ENCODE data around the gene GRID1.

DNA sequence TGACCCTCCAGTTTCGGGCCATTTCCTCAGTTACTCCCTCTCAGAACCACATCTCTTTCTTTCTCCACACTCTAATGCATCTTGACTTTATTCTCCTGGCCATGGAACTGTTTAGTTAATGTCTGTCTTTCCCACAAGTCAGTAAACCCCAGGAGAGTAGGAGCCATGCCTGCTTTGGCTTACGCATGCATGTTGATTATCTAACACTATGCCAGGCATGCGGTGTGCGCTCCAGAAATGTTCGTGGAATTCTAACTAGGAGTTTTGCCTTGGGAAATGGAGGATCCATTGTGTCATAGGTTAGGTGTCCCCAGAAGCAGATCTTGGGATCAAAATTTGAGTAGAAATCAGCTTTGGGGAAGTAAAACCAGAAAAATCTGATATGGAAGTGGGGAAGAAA is 308.9 kb downstream of the GRID1 start:
- TF ChIP-seq CTCF (IDR thresholded peaks at IDR 0.05) (no peak), POLR2A (IDR thresholded peaks at IDR 0.05) (no peak)

Data from thyroid gland (tissue), 4 donors.